RWPE2 (cell line): ENCODE data around the gene VAMP4.

Experiments used
- ATAC-seq: fragments of 200-7000 bp; cut with Tn5 transposase; 3 replicates; pipeline ENCODE4 v1.9.1; 2021; ENCODE audit warnings: low read depth
- DNase-seq: peaks from one replicate; pipeline ENCODE4 v3.0.0-alpha.2; 2020; ENCODE audit warnings: low spot score
- H3K27ac ChIP-seq: fragments of 450-650 bp; 2 replicates; pipeline ENCODE4 v1.5.1; 2017; ENCODE audit warnings: mild to moderate bottlenecking; ENCODE audit not compliant: poor library complexity, severe bottlenecking
- H3K27me3 ChIP-seq: fragments of 250-450 bp; sonication (Bioruptor Pico); 2 replicates; pipeline ENCODE4 v1.5.1; 2021; ENCODE audit warnings: mild to moderate bottlenecking, moderate library complexity; ENCODE audit not compliant: insufficient read depth, poor library complexity, severe bottlenecking
- H3K36me3 ChIP-seq: fragments of 250-450 bp; sonication (Bioruptor Pico); 2 replicates; pipeline ENCODE4 v1.5.1; 2020; ENCODE audit warnings: low read depth, mild to moderate bottlenecking, moderate library complexity
- H3K4me1 ChIP-seq: fragments of 250-450 bp; sonication (Bioruptor Pico); 2 replicates; pipeline ENCODE4 v1.5.1; 2021; ENCODE audit warnings: mild to moderate bottlenecking, moderate library complexity; ENCODE audit not compliant: insufficient read depth, poor library complexity, severe bottlenecking
- H3K4me3 ChIP-seq: fragments of 250-450 bp; sonication (Bioruptor Pico); 2 replicates; pipeline ENCODE4 v1.5.1; 2021; ENCODE audit warnings: mild to moderate bottlenecking, moderate library complexity; ENCODE audit not compliant: severe bottlenecking
- H3K9me3 ChIP-seq: fragments of 250-450 bp; sonication (Bioruptor Pico); 2 replicates; pipeline ENCODE4 v1.5.1; 2021; ENCODE audit warnings: mild to moderate bottlenecking, moderate library complexity; ENCODE audit not compliant: severe bottlenecking
- CTCF ChIP-seq: fragments of 450-650 bp; IDR thresholded peaks from one replicate; pipeline ENCODE4 v1.5.1; 2017; ENCODE audit warnings: mild to moderate bottlenecking, moderate library complexity; ENCODE audit not compliant: poor library complexity, severe bottlenecking

Gene VAMP4

GRCh38 chr1:171718848-171719247, 23.0 kb downstream of the VAMP4 start:
- no peak for TF ChIP-seq CTCF
- ATAC-seq (no peak), DNase-seq (no peak)
- no peaks in the 10 kb centered on the region for H3K4me1 ChIP-seq
- H3K27ac ChIP-seq = no peak overlapping the region
- no peaks in the 10 kb centered on the region for H3K27me3 ChIP-seq
- peaks cover 6% of the 10 kb centered on the region for H3K36me3 ChIP-seq
- H3K9me3 ChIP-seq = no peaks in the 10 kb centered on the region
- H3K4me3 ChIP-seq = no peak overlapping the region

DNA sequence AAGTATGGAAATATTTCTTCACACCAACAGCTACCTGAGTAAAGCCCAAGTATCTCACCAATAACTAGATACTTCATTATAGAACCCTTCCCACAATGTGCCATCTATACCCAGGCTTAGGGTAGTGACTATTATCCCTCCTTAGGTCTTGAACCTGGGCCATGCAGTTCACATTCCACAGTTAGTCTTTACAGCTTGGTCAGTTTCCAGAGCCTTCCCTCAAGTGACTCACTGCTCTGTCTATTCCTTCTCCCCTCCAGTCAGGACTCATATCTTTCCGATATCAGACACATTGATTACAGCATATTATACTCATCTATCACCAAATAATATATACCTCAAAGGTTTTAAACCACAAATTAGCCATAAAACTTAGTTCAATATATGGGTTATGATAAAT, 23.6 kb downstream of the VAMP4 start:
- ATAC-seq = no peak
- no peaks in the 10 kb centered on the region for H3K9me3 ChIP-seq
- no peak overlapping the region for H3K4me3 ChIP-seq
- no peak for DNase-seq
- TF ChIP-seq CTCF = no peak
- no peaks in the 10 kb centered on the region for H3K27me3 ChIP-seq
- peaks cover under 1% of the 10 kb centered on the region for H3K36me3 ChIP-seq
- H3K27ac ChIP-seq = no peak overlapping the region
- no peaks in the 10 kb centered on the region for H3K4me1 ChIP-seq

- H3K4me1 ChIP-seq = no peaks in the 10 kb centered on the region
- H3K27ac ChIP-seq = no peak overlapping the region
- ATAC-seq = 0 out of 3 replicates have a peak, but pooled peaks have one; percentile 29
- no peaks in the 10 kb centered on the region; the same call in none of the 2 replicates for H3K36me3 ChIP-seq
- H3K9me3 ChIP-seq = no peaks in the 10 kb centered on the region
- H3K27me3 ChIP-seq = no peaks in the 10 kb centered on the region
- TF ChIP-seq CTCF = no peak
- H3K4me3 ChIP-seq = no peak overlapping the region
- no peak for DNase-seq
These were observed 24.7 kb downstream of the VAMP4 start for GRCh38 chr1:171717062-171717718.

- ATAC-seq (no peak), DNase-seq (no peak)
- Histone ChIP-seq H3K27me3 (no peaks in the 10 kb centered on the region), H3K4me1 (no peaks in the 10 kb centered on the region), H3K9me3 (no peaks in the 10 kb centered on the region), H3K27ac (no peak overlapping the region), H3K4me3 (no peak overlapping the region), H3K36me3 (peaks cover 3% of the 10 kb centered on the region)
- TF ChIP-seq CTCF = no peak
These were observed 25.2 kb downstream of the VAMP4 start for GRCh38 chr1:171716616-171717015.

DNA sequence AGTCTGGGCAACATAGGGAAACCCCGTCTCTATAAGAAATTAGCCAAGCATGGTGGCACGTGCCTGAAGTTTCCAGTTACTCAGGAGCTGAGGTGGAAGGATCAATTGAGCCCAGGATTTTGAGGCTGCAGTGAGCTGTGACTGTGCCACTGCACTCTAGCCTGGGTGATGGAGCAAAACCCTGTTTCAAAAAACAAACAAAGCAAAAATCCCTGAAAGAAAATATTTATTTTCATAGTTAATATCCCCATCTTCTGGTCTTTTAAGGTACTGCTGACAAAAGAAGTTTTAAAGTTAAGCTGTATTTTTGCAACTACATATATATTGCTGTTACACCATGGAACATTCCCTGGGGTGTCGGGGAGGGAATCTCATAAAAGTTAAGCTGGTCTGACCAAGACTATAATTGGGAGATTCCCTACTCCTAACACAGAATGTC, 26.0 kb downstream of the VAMP4 start:
- peak; percentile 56 for TF ChIP-seq CTCF
- Histone ChIP-seq H3K4me3 (no peak overlapping the region), H3K27me3 (no peaks in the 10 kb centered on the region), H3K36me3 (peaks cover 3% of the 10 kb centered on the region), H3K4me1 (no peaks in the 10 kb centered on the region), H3K27ac (no peak overlapping the region), H3K9me3 (no peaks in the 10 kb centered on the region)
- DNase-seq (no peak), ATAC-seq (no peak)
